ENCODE results near the gene VSIG10. TPM values are rescaled to one million over a fixed set of nuclear protein-coding genes. Genes with fewer than 3 reads are reported as not detected.

The VSIG10 gene
- polyA plus RNA-seq, 1 donor (not counting 4 experiments of a cell fraction or from before 2014, with no cell fraction given) = 11.4 TPM

- no peaks in the 10 kb centered on the region for H4K20me1 ChIP-seq (ENCODE audit: control insufficient read depth, extremely low read depth, insufficient read depth, low read length)
- H3K4me3 ChIP-seq (ENCODE audit: control insufficient read depth in 2 of 3, extremely low read depth in 1 of 3, insufficient read depth in 2 of 3, low read depth in 1 of 3, low read length in 3 of 3) = no peak overlapping the region
- no peak overlapping the region for H3K27ac ChIP-seq (ENCODE audit: control insufficient read depth, insufficient read depth, low read length)
- no peaks in the 10 kb centered on the region for H3K27me3 ChIP-seq (ENCODE audit: control insufficient read depth, extremely low read depth, insufficient read depth, low read length)
- no peak overlapping the region for H2AFZ ChIP-seq (ENCODE audit: control insufficient read depth, low read length)
- no peak overlapping the region for H3K4me2 ChIP-seq (ENCODE audit: control insufficient read depth, extremely low read depth, insufficient read depth, low read depth, low read length)
- peaks cover 26% of the 10 kb centered on the region for H3K79me2 ChIP-seq (ENCODE audit: control insufficient read depth, insufficient read depth, low read length)
- no peak for TF ChIP-seq CTCF (optimal IDR thresholded peaks at IDR 0.05 in 1 of 3, IDR thresholded peaks at IDR 0.05 in 1 of 3, conservative IDR thresholded peaks at IDR 0.05 in 1 of 3; ENCODE audit: extremely low read depth in 1 of 3, insufficient read depth in 2 of 3, low read length in 3 of 3)
- TF ChIP-seq EZH2 (IDR thresholded peaks at IDR 0.05; ENCODE audit: low read length) = no peak
- peaks cover 6 to 11% of the 10 kb centered on the region in 2 experiments for H3K36me3 ChIP-seq (ENCODE audit: control insufficient read depth in 2 of 2, extremely low read depth in 1 of 2, insufficient read depth in 2 of 2, low read length in 2 of 2)
- no peaks in the 10 kb centered on the region for H3K9me3 ChIP-seq (ENCODE audit: control insufficient read depth, low read depth, low read length)
- no peaks in the 10 kb centered on the region for H3K9me1 ChIP-seq (ENCODE audit: control insufficient read depth, extremely low read depth, insufficient read depth, low read length)
- dilution Hi-C loops (cut with MboI; ENCODE audit: extremely low pct_ligation_motif_present, low sequenced_read_pairs) = no loop called here
- peaks cover 16% of the 10 kb centered on the region for H3K4me1 ChIP-seq (ENCODE audit: control insufficient read depth, extremely low read depth, insufficient read depth, low read length)
- H3K9ac ChIP-seq (ENCODE audit: control insufficient read depth, extremely low read depth, insufficient read depth, low read length) = no peak overlapping the region
- no peak for DNase-seq (ENCODE audit: low read depth, low spot score)
- FAIRE-seq = no peak
Observed at GRCh38 chr12:118050972-118051910, 52.6 kb downstream of the VSIG10 start.

- TF ChIP-seq CTCF (optimal IDR thresholded peaks at IDR 0.05 in 1 of 3, IDR thresholded peaks at IDR 0.05 in 1 of 3, conservative IDR thresholded peaks at IDR 0.05 in 1 of 3; ENCODE audit: extremely low read depth in 1 of 3, insufficient read depth in 2 of 3, low read length in 3 of 3) = no peak
- no peak for TF ChIP-seq EZH2 (IDR thresholded peaks at IDR 0.05; ENCODE audit: low read length)
- Histone ChIP-seq H3K9ac (ENCODE audit: control insufficient read depth, extremely low read depth, insufficient read depth, low read length) (no peak overlapping the region), H3K4me2 (ENCODE audit: control insufficient read depth, extremely low read depth, insufficient read depth, low read depth, low read length) (no peak overlapping the region), H3K27me3 (ENCODE audit: control insufficient read depth, extremely low read depth, insufficient read depth, low read length) (no peaks in the 10 kb centered on the region), H4K20me1 (ENCODE audit: control insufficient read depth, extremely low read depth, insufficient read depth, low read length) (no peaks in the 10 kb centered on the region), H2AFZ (ENCODE audit: control insufficient read depth, low read length) (no peak overlapping the region), H3K9me1 (ENCODE audit: control insufficient read depth, extremely low read depth, insufficient read depth, low read length) (no peaks in the 10 kb centered on the region), H3K27ac (ENCODE audit: control insufficient read depth, insufficient read depth, low read length) (no peak overlapping the region), H3K4me1 (ENCODE audit: control insufficient read depth, extremely low read depth, insufficient read depth, low read length) (no peaks in the 10 kb centered on the region), H3K4me3 (ENCODE audit: control insufficient read depth in 2 of 3, extremely low read depth in 1 of 3, insufficient read depth in 2 of 3, low read depth in 1 of 3, low read length in 3 of 3) (no peak overlapping the region), H3K36me3 (ENCODE audit: control insufficient read depth in 2 of 2, extremely low read depth in 1 of 2, insufficient read depth in 2 of 2, low read length in 2 of 2) (peaks cover 17 to 28% of the 10 kb centered on the region in 2 experiments), H3K9me3 (ENCODE audit: control insufficient read depth, low read depth, low read length) (no peaks in the 10 kb centered on the region), H3K79me2 (ENCODE audit: control insufficient read depth, insufficient read depth, low read length) (peaks cover 22% of the 10 kb centered on the region)
- DNase-seq (ENCODE audit: low read depth, low spot score) (no peak), FAIRE-seq (no peak)
- dilution Hi-C loops (cut with MboI; ENCODE audit: extremely low pct_ligation_motif_present, low sequenced_read_pairs) = no loop called here
Observed at GRCh38 chr12:118046430-118046829, 57.4 kb downstream of the VSIG10 start.
